ENCODE data around the gene TTLL7.

TTLL7 gene

DNA sequence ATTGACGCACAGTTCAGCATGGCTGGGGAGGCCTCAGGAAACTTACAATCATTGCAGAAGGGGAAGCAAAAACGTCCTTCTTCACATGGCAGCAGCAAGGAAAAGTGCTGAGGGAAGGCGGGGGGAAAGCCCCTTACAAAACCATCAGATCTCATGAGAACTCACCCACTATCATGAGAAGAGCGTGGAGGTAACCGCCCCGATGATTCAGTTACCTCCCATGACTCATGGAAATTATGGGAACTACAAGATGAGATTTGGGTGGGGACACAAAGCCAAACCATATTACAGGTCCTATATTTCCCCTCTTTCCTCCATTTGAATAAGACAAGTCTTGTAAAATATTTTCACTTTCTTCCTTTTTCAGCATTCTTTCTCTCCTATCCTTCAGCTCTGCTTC is 7.7 kb upstream of the TTLL7 start:
- TF ChIP-seq, protein P1, sequence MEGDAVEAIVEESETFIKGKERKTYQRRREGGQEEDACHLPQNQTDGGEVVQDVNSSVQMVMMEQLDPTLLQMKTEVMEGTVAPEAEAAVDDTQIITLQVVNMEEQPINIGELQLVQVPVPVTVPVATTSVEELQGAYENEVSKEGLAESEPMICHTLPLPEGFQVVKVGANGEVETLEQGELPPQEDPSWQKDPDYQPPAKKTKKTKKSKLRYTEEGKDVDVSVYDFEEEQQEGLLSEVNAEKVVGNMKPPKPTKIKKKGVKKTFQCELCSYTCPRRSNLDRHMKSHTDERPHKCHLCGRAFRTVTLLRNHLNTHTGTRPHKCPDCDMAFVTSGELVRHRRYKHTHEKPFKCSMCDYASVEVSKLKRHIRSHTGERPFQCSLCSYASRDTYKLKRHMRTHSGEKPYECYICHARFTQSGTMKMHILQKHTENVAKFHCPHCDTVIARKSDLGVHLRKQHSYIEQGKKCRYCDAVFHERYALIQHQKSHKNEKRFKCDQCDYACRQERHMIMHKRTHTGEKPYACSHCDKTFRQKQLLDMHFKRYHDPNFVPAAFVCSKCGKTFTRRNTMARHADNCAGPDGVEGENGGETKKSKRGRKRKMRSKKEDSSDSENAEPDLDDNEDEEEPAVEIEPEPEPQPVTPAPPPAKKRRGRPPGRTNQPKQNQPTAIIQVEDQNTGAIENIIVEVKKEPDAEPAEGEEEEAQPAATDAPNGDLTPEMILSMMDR (IDR thresholded peaks at IDR 0.05; ENCODE audit: control insufficient read depth, extremely low read depth, insufficient read depth): no peak
- H3K4me3 ChIP-seq (ENCODE audit: low read depth, low read length): no peak overlapping the region
- no peak for DNase-seq (ENCODE audit: low read depth)

DNA sequence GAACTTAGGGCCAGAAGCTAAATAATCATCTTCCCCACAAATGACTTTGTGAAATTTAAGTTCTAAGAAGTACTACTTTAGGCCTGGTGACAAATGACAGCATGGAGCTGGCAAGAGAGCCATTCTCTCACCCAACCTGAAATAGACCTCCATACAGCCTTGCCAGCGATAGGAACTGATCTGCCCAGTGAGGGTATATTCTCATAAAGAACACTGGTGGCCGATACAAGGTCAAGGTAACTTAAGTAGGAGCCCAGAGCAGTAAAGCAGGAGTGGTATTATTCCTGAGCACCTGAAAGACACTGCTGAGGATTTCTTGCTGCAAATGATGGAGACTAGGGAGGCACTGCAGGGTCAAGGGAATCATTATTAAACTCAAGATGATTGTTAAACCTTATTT is 2.6 kb upstream of the TTLL7 start:
- no peak for DNase-seq (ENCODE audit: low read depth)
- TF ChIP-seq, protein P1 (IDR thresholded peaks at IDR 0.05; ENCODE audit: control insufficient read depth, extremely low read depth, insufficient read depth): no peak
- H3K4me3 ChIP-seq (ENCODE audit: low read depth, low read length): no peak overlapping the region

DNA sequence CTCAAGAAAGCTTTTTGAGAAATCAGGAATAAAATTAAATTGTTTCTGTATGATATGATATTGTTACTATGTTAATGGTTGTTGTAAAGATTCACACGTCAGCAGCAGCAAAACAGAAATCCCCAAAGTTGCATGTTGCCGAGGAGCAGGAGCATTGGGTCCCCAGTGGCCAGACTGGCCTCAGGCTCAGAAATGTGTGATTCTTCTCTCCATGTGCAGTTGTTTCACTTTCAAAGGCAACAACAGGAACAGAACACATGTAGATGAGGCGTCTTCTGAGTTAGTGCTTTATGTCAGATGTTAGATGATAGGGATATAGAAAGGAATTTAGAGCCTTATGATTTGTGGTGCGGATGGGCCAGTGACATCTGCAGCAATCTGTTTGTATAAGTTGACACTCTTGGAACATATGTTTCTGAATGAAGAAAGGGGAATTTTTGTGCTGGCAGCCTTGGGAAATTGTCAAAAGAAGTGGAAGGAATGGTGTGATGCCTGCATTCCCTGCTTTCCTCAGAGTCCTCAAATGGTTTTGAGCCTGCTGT is 2.1 kb upstream of the TTLL7 start:
- H3K4me3 ChIP-seq (ENCODE audit: low read depth, low read length): no peak overlapping the region
- DNase-seq (ENCODE audit: low read depth): no peak
- TF ChIP-seq, protein P1 (IDR thresholded peaks at IDR 0.05; ENCODE audit: control insufficient read depth, extremely low read depth, insufficient read depth): no peak

GRCh38 chr1:84000196-84000885 is 1.4 kb upstream of the TTLL7 start:
- no peak overlapping the region for H3K4me3 ChIP-seq (ENCODE audit: low read depth, low read length)
- DNase-seq (ENCODE audit: low read depth): no peak
- TF ChIP-seq, protein P1 (IDR thresholded peaks at IDR 0.05; ENCODE audit: control insufficient read depth, extremely low read depth, insufficient read depth): no peak

DNA sequence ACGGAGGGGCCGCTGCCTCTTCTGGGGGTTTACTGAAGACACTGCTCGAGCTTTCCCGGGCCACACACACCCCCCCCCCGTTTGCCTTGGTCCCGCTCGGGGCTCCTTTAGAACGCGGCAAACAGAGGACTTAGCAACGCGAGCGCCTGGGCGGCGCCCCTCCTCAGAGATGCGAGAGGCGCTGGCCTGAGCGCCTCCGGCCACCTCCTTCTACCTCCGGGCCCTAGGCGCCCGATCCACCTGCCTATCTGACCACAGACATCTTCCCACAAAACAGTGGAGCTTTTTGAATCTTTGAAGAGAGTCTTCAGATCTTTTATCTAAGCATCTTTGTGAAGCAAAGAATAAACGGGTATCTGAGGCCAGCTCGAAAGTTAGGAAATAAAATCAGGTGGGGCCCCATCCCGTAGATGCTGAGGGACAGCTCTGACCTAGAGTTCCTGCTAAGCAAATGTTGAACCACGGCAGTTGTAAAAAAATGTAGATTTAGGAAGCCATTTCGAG is 436 bp upstream of the TTLL7 start:
- TF ChIP-seq, protein P1 (IDR thresholded peaks at IDR 0.05; ENCODE audit: control insufficient read depth, extremely low read depth, insufficient read depth): no peak
- DNase-seq (ENCODE audit: low read depth): peak; percentile 56
- H3K4me3 ChIP-seq (ENCODE audit: low read depth, low read length): peak overlapping the region; percentile 81

GRCh38 chr1:83998205-83998497 is 781 bp downstream of the TTLL7 start:
- H3K4me3 ChIP-seq (ENCODE audit: low read depth, low read length): peak overlapping the region; percentile 81
- TF ChIP-seq, protein P1 (IDR thresholded peaks at IDR 0.05; ENCODE audit: control insufficient read depth, extremely low read depth, insufficient read depth): no peak
- no peak for DNase-seq (ENCODE audit: low read depth)

DNA sequence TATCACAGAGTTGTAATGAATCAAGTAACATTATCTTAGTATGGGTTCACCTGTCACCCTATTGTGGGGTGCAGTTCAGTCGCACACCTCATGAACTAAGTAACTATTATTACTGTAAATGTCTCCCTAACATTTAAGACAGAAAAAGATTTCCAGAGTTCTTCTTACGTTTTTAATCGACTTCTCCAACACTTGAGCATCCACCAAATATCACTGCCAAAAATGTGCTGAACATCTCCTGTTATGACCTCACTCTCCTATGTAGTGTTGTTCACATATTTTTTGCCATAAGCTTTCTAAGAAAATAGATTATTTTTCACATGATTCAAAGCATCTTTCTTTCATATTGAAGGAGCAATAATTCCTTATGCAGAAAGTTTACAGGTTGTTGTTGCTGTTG is 1.3 kb downstream of the TTLL7 start:
- no peak for DNase-seq (ENCODE audit: low read depth)
- H3K4me3 ChIP-seq (ENCODE audit: low read depth, low read length): no peak overlapping the region
- TF ChIP-seq, protein P1 (IDR thresholded peaks at IDR 0.05; ENCODE audit: control insufficient read depth, extremely low read depth, insufficient read depth): no peak
